HG03571 (cell line): Measurements from ENCODE around the gene CAT.
"Not testable (repeated sequence)": the region's sequence is repeated elsewhere in the genome, so short reads cannot be mapped to it uniquely, and the experiment has no call there.

Source experiments
- ATAC-seq: cut with Tn5 transposase; IDR thresholded peaks from one replicate; pipeline ENCODE4 v1.9.1; 2021; ENCODE audit not compliant: unreplicated experiment

Gene CAT

GRCh38 chr11:34424826-34425225 is 13.9 kb upstream of the CAT start:
- ATAC-seq = not testable (repeated sequence)

DNA sequence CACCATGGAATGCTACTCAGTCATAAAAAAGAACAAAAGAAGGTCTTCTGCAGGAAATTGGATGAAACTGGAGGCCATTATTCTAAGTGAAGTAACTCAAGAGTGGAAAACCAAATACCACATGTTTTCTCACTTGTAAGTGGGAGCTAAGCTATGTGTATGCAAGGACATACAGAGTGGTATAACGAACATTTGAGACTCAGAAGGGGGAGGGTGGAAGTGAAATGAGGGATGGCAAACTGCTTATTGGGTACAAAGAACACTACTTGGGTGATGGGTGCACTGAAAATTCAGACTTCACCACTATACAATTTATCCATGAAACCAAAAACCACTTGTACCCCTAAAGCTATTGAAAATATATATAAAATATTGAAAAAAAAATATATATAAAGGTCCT is 13.4 kb upstream of the CAT start:
- no peak for ATAC-seq

DNA sequence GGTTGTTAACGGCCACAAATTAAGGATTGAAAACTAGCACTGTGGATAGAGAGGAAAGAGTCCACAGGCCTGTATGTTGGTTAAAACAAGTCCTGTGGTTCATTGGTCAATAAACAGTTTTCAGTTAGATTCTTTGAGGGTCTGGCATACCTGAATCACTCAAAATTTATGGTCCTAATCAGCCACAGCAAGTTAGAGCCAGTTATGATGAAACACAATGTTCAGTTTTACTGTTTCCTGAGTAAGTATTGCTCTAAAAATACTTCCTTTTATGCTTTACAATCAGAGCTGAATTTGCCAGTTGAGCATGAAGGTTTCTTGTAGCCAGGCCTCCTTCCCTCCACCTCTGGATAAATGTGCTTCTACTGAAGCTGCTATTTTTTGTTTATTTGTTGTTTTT is 12.9 kb upstream of the CAT start:
- ATAC-seq = no peak

DNA sequence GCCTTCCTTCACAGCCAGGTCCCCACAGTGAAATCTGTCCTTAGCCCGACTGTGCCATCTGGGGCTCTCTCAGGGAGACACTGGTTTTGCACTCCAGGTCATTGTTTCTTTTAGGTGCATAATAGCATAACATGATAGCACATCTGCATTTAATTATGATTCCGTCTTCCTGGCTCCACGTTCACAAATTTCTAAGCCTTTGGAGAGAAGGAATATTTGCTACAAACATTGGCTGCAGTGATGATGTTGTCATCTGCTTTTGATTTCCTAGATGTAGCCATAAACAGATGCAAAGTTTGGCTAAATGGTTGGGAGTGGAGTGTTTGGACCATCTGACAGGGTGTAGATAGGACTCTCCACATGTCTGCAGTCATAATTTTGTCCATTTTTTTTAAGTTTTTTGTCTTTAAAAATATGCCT is 12.0 kb upstream of the CAT start:
- ATAC-seq = no peak

DNA sequence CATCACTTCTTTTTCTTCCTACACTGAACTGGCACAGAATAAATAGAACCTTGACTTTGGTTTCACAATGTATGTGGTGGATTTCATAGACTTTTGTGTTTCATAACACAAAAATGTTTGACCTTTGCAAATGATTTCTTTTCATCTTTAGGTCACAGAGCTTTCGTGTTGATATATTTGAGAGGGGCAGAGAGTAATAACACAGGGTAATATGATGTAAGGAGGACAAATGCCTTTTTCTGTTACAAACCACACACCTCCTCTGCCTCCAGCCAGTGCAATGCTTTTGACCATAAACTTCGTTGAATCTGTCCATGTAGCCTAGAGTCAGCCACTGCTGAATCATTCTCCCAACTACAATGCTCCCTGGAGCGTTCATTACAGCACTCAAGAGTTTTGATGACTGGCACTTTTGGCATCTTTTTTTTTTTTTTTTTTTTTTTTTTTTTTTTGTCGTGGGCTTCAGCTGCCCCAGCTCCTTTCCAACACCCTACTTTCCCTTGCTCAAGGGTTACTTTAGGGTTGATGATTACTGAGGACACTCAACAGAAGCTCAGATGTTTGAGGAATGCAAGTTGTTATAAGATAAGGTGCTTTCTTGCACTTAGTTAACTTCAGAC is 11.4 kb upstream of the CAT start:
- ATAC-seq = no peak

DNA sequence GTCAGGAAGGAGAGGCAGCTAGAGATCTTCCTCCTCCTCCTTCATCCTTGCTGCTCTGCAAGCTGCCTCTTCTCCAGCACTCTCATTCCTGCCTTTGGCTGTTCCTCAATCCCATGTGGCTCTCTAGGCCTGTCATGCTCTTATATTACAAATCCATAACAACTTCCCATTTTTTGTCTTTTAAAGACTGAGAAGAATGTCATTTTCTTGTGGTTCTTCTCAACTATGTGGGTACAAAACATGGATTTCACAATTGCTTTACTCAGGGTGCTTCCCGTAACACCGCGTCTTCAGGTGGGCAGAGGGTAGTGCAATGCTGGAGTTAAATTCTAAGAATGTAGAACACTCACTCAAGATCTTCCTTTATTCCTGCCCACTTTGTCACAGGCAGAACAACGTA is 6.8 kb upstream of the CAT start:
- ATAC-seq = no peak

GRCh38 chr11:34432822-34433221 is 5.9 kb upstream of the CAT start:
- no peak for ATAC-seq

DNA sequence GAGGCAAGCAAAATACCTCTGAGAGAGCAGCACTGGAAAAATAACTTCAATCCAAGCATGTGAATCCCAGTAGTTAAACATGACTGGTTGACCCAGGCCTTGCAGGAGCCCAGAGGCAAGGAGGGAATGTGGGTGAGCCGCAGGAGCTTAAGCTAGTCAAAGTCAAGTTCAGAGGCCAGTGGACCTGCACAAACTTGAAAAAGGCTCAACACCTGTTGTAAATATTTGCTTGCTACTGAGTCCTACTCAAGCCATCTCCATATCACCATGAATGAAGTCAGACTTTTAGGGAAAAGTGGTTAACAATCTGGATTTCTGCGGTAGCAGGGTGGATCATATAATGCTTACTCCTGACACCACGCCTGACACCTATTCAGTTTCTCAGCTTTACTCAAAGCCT is 4.8 kb upstream of the CAT start:
- no peak for ATAC-seq

DNA sequence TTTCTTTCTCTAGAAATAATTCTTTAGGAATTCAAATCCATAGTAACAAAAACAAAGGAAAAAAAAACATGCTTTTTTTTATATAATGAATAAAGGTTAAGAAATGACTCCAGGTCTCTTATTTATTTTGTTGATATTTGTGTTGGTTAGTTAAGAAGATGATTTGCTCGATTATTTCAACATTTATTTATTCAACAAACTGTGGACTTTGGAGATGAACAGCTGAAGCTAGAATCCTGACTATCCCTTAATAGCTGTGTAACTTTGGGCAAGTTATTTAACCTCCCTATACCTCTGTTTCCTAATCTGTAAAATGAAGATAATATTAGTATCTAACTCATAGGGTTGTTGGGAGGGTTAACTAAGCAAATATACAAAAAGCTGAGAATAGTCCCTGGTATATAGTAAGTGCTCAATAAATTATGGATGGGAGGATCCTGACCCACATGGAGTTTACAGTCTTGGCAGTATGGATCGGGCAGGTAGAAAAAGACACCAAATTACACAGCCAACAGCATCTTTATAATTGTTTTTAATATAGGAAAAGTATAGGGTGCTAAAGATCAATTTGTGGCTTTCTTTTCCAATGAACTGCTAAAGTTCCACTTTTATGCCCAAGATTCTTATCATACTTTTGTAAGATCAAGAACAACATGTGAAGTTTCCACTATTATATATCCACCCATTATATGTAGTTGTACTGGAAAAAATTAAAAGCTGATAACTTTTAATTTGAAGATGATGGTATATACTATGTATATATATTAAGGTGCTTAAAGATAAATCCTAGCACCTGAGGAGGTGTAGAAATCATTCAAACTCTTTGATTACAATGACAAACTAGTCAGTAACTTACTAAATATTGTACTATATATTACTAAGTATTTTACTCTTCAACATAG is 1.3 kb upstream of the CAT start:
- ATAC-seq = no peak

- ATAC-seq = no peak
Measured at GRCh38 chr11:34439610-34440198, 970 bp downstream of the CAT start.

DNA sequence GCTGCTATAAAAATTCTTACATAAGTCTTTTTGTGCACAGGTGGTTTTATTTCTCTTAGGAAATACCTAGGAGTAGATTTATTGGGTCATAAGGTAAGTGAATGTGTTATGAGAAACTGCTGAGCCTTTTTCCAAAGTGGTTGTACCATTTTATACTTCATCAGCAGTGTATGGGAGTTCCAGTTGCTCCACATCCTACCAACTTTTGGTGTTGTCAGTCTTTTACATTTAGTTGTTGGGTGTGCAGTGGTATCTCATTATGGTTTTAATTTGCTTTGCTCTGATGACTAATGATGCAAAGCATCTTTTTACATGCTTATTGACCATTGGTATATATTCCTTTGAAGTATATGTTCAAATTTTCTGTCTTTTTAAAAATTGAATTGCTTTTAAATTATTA is 3.1 kb downstream of the CAT start:
- ATAC-seq = no peak

DNA sequence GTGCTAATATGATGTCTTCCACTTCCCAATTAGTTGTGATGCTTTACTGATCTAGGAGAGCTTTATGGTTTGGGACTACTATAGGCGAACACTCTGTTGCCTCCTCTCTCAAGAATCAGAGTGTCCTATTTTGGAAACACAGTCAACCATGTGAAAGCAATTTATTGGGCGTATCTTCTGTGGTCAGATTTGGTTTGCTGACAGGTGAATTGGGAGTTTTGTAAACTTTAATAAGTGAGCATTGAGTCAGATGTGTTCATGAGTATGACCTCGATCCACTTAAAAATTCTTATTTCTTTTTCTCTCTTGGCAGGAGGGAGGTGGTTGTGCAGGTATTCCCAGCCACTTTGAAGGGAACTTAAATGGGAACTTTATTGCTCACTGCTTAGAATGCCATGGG is 4.4 kb downstream of the CAT start:
- no peak for ATAC-seq

- ATAC-seq = no peak
Measured at GRCh38 chr11:34444428-34444827, 5.7 kb downstream of the CAT start.

- no peak for ATAC-seq
Measured at GRCh38 chr11:34445956-34446355, 7.2 kb downstream of the CAT start.

DNA sequence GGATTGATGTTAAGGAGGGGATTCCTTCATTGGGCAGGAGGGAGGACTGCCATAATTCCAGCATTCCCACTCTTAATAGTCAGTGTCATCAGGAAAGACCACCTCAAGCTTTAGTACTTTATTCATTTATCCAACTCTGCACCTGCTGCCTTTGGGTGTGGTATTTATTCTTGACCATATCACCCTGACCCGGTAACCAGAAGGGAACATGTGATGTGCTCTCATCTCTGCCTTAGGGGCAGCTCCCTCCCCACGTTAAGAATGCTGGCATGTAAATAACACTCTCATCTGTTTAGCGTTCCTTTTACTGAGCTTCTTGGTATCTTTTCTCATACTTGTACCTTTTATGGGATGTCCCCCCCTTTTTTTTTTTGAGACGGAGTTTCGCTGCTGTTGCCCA is 7.7 kb downstream of the CAT start:
- ATAC-seq = no peak

DNA sequence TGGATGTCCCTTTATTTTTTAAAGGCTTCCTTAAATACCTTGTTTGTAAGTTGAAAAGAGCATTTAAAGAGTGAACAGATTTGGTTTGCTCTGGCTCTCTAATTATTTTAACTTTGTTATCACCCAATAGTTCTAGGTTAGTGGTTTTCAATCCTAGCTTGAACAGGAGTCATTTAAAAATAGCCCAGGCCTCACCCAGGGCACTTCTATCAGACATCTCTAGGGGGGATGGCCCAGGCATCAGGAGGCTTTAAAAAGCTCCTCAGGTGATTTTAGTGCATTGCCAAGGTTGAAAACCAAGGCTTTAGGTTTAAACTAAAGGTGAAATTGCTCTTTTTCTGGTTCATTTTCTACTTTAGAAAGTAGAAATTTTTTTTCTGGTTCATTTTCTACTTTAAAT is 8.3 kb downstream of the CAT start:
- ATAC-seq = no peak

DNA sequence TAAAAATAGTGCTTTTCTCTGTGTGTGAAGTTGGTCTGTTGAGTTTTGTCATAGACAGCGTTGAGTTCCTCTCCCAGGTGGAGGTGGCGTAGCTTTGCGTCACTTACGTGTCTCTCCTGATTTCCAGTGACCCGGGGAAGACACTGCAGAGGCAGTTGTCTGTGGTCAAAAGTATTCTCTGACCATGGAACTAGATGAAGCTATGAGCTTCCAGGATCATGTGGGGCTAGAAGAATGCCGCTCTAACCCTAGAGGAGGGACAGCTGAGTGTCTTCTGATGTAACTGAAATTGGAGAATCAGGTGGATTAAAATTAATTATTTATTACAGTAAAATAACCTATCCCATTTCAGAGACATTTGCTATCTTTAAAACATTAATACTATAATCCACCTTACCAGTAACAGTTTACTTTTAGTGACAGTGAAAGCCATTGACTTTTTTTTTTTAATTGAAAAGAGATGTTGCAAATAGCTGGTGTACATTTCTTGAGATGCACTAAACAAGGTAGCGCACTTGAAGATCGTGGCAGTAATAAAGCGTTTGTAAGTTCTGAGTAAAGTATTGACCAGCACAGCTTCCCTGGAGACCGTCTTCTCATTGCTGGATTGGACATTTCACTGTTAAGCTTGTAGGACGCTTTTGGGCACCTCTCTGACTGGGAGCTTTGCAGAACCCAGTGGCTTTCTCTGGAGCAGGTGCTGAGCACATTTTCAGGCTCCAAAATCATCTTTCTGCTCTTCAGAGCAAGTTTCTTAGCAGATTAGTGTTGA is 9.7 kb downstream of the CAT start:
- ATAC-seq = no peak

DNA sequence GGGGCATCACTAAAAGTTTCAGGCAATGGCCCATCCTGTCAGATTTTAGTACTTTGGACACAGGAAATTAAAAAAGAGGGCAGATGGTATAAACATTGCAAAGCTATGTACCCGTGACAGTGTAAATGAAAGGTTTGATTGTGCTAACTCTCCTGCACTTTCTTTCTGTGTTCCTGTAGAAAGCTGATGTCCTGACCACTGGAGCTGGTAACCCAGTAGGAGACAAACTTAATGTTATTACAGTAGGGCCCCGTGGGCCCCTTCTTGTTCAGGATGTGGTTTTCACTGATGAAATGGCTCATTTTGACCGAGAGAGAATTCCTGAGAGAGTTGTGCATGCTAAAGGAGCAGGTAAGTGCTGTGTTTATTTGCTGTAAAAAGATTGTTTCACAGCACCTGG is 10.3 kb downstream of the CAT start:
- ATAC-seq = no peak

- no peak for ATAC-seq
Measured at GRCh38 chr11:34451053-34451452, 12.3 kb downstream of the CAT start.

DNA sequence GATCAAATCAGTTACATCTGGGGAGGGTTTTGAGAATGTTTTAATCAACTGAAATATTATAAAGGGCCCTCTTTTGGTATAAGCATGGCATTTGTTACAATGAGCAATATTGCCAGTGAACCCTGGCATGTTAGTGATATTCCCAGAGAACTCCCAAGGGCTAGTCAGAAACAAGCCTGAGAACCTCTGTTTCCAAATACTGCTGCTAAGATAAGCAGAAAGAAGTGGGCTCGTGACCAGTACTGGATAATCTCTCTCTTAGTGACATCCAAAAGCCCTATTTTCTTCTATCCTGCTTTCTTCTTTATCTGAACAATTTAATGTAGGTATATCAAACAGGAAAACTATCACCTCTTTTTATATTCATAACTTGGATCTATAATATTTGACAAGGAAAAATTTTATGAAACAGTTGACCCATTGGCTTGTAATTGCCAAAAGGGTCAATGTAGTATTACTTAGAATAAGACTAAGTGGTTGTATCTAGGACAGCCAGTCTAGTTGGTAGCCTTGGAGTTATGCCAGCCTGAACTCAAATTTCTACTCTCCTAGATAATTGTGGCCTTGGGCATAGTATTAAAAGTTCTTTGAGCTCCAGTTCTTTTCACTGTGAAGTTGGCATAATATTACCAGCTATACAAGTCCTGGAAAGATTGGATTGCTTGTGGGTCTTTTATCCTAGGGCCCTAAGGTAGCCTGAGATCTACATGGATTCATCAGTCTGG is 15.7 kb downstream of the CAT start:
- ATAC-seq = no peak

DNA sequence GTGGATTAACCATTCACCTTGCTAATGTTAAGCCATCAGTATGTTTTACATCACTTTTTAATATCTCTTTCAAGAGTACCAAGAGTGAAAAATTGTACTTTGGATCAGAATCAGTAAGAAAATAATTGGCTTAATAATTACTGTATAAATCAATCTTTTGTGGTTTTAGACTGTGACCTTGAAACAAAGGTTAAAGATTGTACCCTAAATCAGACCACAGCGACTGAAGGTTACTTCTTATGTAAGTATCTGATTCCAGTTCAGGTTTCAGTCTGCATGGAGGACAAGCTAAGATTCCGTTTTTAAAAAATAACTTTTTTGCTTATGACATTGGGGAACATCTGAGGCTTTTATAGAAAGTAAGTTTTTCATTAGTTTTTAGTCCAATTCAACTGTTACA is 18.9 kb downstream of the CAT start:
- no peak for ATAC-seq
